Measurements from ENCODE around the gene REXO4.

Gene REXO4

DNA sequence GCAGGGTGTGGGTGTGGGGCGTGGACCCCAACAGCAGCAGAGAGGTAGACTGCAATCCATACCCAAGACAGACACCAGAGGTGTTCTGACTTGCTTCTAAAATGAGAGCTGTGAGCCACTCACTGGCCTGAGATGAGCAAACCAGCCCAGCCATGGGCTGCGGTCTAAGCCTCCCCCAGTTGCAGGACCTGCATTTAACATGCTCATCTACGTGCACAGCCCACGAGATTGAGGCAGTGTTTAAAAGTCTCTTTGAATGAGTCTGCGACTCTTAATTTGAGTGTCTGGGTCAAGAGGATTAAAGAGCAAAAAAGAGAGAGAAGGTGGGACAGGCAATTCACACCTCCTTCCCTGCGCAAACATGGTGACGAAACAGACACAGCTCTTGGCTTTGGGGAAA, 47.9 kb downstream of the REXO4 start:
- no peak overlapping the region for H3K4me3 ChIP-seq (ENCODE audit: low read depth, low read length)
- no peak for TF ChIP-seq CTCF (IDR thresholded peaks at IDR 0.05; ENCODE audit: borderline replicate concordance, insufficient read depth, low read depth, low read length)

- no peak for TF ChIP-seq CTCF (IDR thresholded peaks at IDR 0.05; ENCODE audit: borderline replicate concordance, insufficient read depth, low read depth, low read length)
- H3K4me3 ChIP-seq (ENCODE audit: low read depth, low read length), result no peak overlapping the region
These were observed 48.4 kb downstream of the REXO4 start for GRCh38 chr9:133369422-133369821.

GRCh38 chr9:133368249-133368881, 49.4 kb downstream of the REXO4 start:
- no peak overlapping the region for H3K4me3 ChIP-seq (ENCODE audit: low read depth, low read length)
- no peak for TF ChIP-seq CTCF (IDR thresholded peaks at IDR 0.05; ENCODE audit: borderline replicate concordance, insufficient read depth, low read depth, low read length)

DNA sequence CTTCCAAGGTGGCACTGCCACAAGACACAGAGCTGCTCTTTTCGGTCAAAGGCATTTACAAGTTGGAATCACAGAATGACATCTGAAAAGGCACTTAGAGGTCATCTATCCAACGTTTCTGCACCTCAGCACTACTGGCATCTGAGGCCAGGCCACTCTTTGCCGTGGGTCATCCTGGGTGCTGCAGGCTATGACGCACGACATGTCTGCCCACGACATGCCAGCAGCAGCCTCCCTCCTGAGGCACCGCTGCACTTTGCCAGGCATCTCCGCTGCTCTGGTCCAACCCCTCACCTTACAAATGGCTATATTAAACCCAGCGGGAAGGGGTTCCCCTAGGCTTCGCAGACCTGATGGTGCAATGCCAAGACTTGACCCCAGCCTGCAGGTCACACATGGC, 50.0 kb downstream of the REXO4 start:
- TF ChIP-seq CTCF (IDR thresholded peaks at IDR 0.05; ENCODE audit: borderline replicate concordance, insufficient read depth, low read depth, low read length), result no peak
- no peak overlapping the region for H3K4me3 ChIP-seq (ENCODE audit: low read depth, low read length)

- TF ChIP-seq CTCF (IDR thresholded peaks at IDR 0.05; ENCODE audit: borderline replicate concordance, insufficient read depth, low read depth, low read length), result no peak
- H3K4me3 ChIP-seq (ENCODE audit: low read depth, low read length), result no peak overlapping the region
These were observed 50.6 kb downstream of the REXO4 start for GRCh38 chr9:133367221-133367620.

GRCh38 chr9:133366435-133366834, 51.4 kb downstream of the REXO4 start:
- no peak overlapping the region for H3K4me3 ChIP-seq (ENCODE audit: low read depth, low read length)
- TF ChIP-seq CTCF (IDR thresholded peaks at IDR 0.05; ENCODE audit: borderline replicate concordance, insufficient read depth, low read depth, low read length), result no peak

GRCh38 chr9:133362359-133363044, 55.3 kb downstream of the REXO4 start:
- TF ChIP-seq CTCF (IDR thresholded peaks at IDR 0.05; ENCODE audit: borderline replicate concordance, insufficient read depth, low read depth, low read length), result no peak
- H3K4me3 ChIP-seq (ENCODE audit: low read depth, low read length), result no peak overlapping the region

All from GM12875 (cell line).